Measurements from ENCODE around the gene RBPJ. TPM values are rescaled to one million over a fixed set of nuclear protein-coding genes. Genes with fewer than 3 reads are reported as not detected.

Gene RBPJ
- total RNA-seq, 2 donors from 2014 or later: 32.7 to 37.9 TPM

GRCh38 chr4:26450418-26450817 is 129.6 kb downstream of the RBPJ start:
- 77 to 81% methylated on average over 5 of the region's 5 CpGs for WGBS, 2 donors
- ATAC-seq (no peak), DNase-seq (no peak)
- no peaks in the 10 kb centered on the region for H3K9me3 ChIP-seq
- H3K4me3 ChIP-seq: no peak overlapping the region
- TF ChIP-seq CTCF (IDR thresholded peaks at IDR 0.05) (no peak), POLR2A (IDR thresholded peaks at IDR 0.05) (no peak)
- no peaks in the 10 kb centered on the region for H3K27me3 ChIP-seq
- intact Hi-C loops (cut with DNase I): no loop called here
- H3K4me1 ChIP-seq: peaks cover 20% of the 10 kb centered on the region
- H3K36me3 ChIP-seq (replicated peaks in 1 of 2; ENCODE audit: insufficient read depth in 1 of 2, low read depth in 2 of 2): no peaks in the 10 kb centered on the region
- H3K27ac ChIP-seq: peak overlapping the region in 1 of 4 donors; percentile 42

- TF ChIP-seq POLR2A (IDR thresholded peaks at IDR 0.05): no peak
- Histone ChIP-seq H3K4me3 (no peak overlapping the region), H3K9me3 (no peaks in the 10 kb centered on the region), H3K27me3 (no peaks in the 10 kb centered on the region), H3K4me1 (peaks cover 20% of the 10 kb centered on the region), H3K36me3 (replicated peaks in 1 of 2; ENCODE audit: insufficient read depth in 1 of 2, low read depth in 2 of 2) (no peaks in the 10 kb centered on the region), H3K27ac (peak overlapping the region; percentile 66 to 82 (median 73))
- WGBS, 2 donors: 56 to 58% methylated on average over 3 of the region's 3 CpGs
- intact Hi-C loops (cut with DNase I): no loop called here
- DNase-seq (no peak), ATAC-seq (no peak)
Observed at GRCh38 chr4:26451597-26451996, 130.8 kb downstream of the RBPJ start.

- Histone ChIP-seq H3K27me3 (no peaks in the 10 kb centered on the region), H3K36me3 (replicated peaks in 1 of 2; ENCODE audit: insufficient read depth in 1 of 2, low read depth in 2 of 2) (no peaks in the 10 kb centered on the region), H3K4me1 (peaks cover 20% of the 10 kb centered on the region), H3K4me3 (no peak overlapping the region), H3K9me3 (no peaks in the 10 kb centered on the region), H3K27ac (peak overlapping the region; percentile 66 to 82 (median 73))
- 16% methylated on average over 11 to 15 of the region's 15 CpGs for WGBS, 2 donors
- intact Hi-C loops (cut with DNase I): no loop called here
- ATAC-seq: peak; percentile 79
- DNase-seq: peak; percentile 54 to 87 (median 86)
- TF ChIP-seq POLR2A (IDR thresholded peaks at IDR 0.05): peak in 1 of 3 donors; percentile 19
- peak in 4 of 7 experiments; percentile 14 to 43 (median 28) for TF ChIP-seq CTCF (IDR thresholded peaks at IDR 0.05)
Observed at GRCh38 chr4:26452565-26453531, 132.0 kb downstream of the RBPJ start.

GRCh38 chr4:26454961-26455360 is 134.1 kb downstream of the RBPJ start:
- intact Hi-C loops (cut with DNase I): no loop called here
- Histone ChIP-seq H3K36me3 (replicated peaks in 1 of 2; ENCODE audit: insufficient read depth in 1 of 2, low read depth in 2 of 2) (no peaks in the 10 kb centered on the region), H3K4me3 (no peak overlapping the region), H3K27me3 (no peaks in the 10 kb centered on the region), H3K27ac (no peak overlapping the region), H3K9me3 (no peaks in the 10 kb centered on the region), H3K4me1 (peaks cover 20% of the 10 kb centered on the region)
- 98% methylated on average over 3 of the region's 3 CpGs for WGBS, 2 donors
- DNase-seq: no peak
- no peak for TF ChIP-seq POLR2A (IDR thresholded peaks at IDR 0.05)
- TF ChIP-seq CTCF (IDR thresholded peaks at IDR 0.05): no peak
- no peak for ATAC-seq

- intact Hi-C loops (cut with DNase I): no loop called here
- TF ChIP-seq CTCF (IDR thresholded peaks at IDR 0.05) (no peak), POLR2A (IDR thresholded peaks at IDR 0.05) (no peak)
- WGBS, 2 donors: 65 to 84% methylated on average over 2 of the region's 2 CpGs
Observed at GRCh38 chr4:26455571-26455970, 134.8 kb downstream of the RBPJ start.

More at GRCh38 chr4:26455571-26455970, 134.8 kb downstream of the RBPJ start:
- DNase-seq (no peak), ATAC-seq (no peak)
- Histone ChIP-seq H3K4me3 (no peak overlapping the region), H3K27ac (no peak overlapping the region), H3K9me3 (no peaks in the 10 kb centered on the region), H3K27me3 (no peaks in the 10 kb centered on the region), H3K36me3 (replicated peaks in 1 of 2; ENCODE audit: insufficient read depth in 1 of 2, low read depth in 2 of 2) (no peaks in the 10 kb centered on the region), H3K4me1 (peaks cover 20% of the 10 kb centered on the region)

Data from body of pancreas (tissue), 4 donors.